HG02938 (cell line): ENCODE measurements around the gene CHPF2.

Experiments used
- ATAC-seq: cut with Tn5 transposase; IDR thresholded peaks from one replicate; pipeline ENCODE4 v1.9.1; 2021; ENCODE audit warnings: mild to moderate bottlenecking, moderate library complexity; ENCODE audit not compliant: unreplicated experiment

Gene CHPF2

DNA sequence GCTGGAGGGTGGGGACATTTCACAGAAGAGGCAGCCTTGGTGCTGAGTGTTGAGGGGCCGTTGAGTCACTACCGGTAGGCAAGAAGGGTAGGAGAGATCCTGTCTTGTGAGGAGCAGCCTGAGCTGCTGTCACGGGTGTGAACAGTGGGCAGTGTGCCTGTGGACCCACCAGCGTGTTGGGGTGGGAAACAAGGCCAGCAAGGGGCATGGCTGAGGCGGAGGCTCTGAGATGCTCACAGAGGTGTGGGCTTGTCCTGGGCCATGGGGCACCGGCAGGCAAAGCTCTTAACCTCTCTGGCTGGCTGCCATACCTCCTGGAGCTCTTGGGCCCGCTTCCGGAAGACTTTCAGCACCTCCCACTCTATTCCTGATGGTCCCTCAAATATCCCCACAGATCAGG lies 49.8 kb downstream of the CHPF2 start:
- ATAC-seq, result no peak

DNA sequence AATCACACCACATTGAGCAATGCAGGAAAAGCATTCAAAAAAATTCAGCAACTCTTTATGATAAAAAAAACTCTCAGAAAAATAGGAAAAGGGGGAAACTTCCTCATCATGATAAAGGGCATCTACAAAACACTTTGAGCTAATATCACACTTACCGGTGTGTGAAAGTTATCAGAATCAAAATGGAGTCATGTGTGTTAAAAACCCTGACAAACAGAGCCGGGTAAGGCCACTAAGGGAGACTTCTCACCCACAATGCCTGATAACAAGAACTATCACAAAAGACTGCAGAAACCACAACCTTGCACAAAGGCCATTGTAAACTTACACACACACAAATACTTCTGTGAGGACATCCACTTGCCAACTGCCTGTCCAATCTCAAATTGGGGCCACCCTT lies 51.0 kb downstream of the CHPF2 start:
- no peak for ATAC-seq

DNA sequence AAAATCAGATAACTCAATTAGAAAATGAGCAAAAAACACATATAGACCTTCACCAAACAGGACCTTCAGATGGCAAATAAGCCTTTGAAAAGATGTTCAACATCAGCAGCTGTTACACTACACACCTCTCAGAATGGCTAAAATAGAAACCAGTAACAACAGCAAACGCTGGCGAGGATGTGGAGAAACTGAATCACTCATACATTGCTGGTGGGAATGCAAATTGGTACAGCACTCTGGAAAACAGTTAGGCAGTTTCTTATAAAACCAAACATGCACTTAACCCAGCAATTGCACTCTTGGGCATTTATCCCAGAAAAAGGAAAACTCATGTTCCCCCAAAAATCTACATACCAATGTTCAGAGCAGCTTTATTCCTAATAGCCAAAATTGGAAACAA lies 53.9 kb downstream of the CHPF2 start:
- no peak for ATAC-seq
